ENCODE data around the gene SLC29A4. TPM values are rescaled to one million over a fixed set of nuclear protein-coding genes. Genes with fewer than 3 reads are reported as not detected.
"Not testable (repeated sequence)": the region's sequence is repeated elsewhere in the genome, so short reads cannot be mapped to it uniquely, and the experiment has no call there.

SLC29A4 gene
- total RNA-seq, 1 experiment from 2014 or later = 38.9 TPM

DNA sequence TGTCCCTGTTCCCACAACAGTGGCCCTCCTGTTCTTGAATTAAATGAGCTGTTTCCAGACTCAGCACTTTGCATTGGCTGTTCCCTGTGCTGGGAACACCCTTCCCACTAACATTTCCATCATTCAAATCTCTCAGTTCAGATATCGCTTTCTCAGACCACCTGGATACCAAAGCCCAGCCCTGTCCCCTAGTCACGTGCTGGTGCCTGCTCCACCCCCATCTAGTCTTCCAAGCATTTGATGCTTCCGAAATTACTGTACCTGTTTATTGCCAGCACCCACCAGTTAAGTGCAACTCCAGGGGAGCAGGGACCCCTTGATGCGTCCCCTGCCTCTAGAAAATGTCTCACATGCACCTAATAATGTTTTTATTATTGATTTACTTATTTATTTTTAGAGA is 3.0 kb upstream of the SLC29A4 start:
- no peaks in the 10 kb centered on the region for H3K36me3 ChIP-seq (ENCODE audit: control insufficient read depth, insufficient read depth, low read length)
- ATAC-seq (no peak), DNase-seq (ENCODE audit: low read depth, low spot score) (no peak)
- intact Hi-C loops (cut with micrococcal nuclease; ENCODE audit: unreplicated experiment) (no loop called here), in situ Hi-C loops (cut with HindIII; ENCODE audit: low pct_unique_long_range_greater_than_20kb, low sequenced_read_pairs) (no loop called here)
- no peaks in the 10 kb centered on the region for H3K9me3 ChIP-seq (ENCODE audit: control insufficient read depth, insufficient read depth, low read depth, low read length)
- H3K4me3 ChIP-seq (ENCODE audit: low read depth in 2 of 2, low read length in 2 of 2) = no peak overlapping the region
- H3K27me3 ChIP-seq (ENCODE audit: control insufficient read depth, insufficient read depth, low read length) = no peaks in the 10 kb centered on the region
- H3K27ac ChIP-seq (ENCODE audit: low read length) = no peak overlapping the region
- no TSS peak for BruUV-seq (replicated peaks)
- POLR2A ChIA-PET = interaction anchor here (0.6 to 0.7 kb wide), 3 partner anchors 20 to 233 kb away, joined by 3 to 7 read pairs (median 5); no protein-coding TSS in a partner anchor
- H3K4me1 ChIP-seq (ENCODE audit: control insufficient read depth, insufficient read depth, low read length) = peaks cover 6% of the 10 kb centered on the region
- CTCF ChIA-PET = no interaction called here
- TF ChIP-seq, protein P1, sequence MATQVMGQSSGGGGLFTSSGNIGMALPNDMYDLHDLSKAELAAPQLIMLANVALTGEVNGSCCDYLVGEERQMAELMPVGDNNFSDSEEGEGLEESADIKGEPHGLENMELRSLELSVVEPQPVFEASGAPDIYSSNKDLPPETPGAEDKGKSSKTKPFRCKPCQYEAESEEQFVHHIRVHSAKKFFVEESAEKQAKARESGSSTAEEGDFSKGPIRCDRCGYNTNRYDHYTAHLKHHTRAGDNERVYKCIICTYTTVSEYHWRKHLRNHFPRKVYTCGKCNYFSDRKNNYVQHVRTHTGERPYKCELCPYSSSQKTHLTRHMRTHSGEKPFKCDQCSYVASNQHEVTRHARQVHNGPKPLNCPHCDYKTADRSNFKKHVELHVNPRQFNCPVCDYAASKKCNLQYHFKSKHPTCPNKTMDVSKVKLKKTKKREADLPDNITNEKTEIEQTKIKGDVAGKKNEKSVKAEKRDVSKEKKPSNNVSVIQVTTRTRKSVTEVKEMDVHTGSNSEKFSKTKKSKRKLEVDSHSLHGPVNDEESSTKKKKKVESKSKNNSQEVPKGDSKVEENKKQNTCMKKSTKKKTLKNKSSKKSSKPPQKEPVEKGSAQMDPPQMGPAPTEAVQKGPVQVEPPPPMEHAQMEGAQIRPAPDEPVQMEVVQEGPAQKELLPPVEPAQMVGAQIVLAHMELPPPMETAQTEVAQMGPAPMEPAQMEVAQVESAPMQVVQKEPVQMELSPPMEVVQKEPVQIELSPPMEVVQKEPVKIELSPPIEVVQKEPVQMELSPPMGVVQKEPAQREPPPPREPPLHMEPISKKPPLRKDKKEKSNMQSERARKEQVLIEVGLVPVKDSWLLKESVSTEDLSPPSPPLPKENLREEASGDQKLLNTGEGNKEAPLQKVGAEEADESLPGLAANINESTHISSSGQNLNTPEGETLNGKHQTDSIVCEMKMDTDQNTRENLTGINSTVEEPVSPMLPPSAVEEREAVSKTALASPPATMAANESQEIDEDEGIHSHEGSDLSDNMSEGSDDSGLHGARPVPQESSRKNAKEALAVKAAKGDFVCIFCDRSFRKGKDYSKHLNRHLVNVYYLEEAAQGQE (IDR thresholded peaks at IDR 0.05; ENCODE audit: insufficient read depth in 1 of 2, low read depth in 2 of 2, low read length in 1 of 2) = no peak
- TF ChIP-seq, protein P2, sequence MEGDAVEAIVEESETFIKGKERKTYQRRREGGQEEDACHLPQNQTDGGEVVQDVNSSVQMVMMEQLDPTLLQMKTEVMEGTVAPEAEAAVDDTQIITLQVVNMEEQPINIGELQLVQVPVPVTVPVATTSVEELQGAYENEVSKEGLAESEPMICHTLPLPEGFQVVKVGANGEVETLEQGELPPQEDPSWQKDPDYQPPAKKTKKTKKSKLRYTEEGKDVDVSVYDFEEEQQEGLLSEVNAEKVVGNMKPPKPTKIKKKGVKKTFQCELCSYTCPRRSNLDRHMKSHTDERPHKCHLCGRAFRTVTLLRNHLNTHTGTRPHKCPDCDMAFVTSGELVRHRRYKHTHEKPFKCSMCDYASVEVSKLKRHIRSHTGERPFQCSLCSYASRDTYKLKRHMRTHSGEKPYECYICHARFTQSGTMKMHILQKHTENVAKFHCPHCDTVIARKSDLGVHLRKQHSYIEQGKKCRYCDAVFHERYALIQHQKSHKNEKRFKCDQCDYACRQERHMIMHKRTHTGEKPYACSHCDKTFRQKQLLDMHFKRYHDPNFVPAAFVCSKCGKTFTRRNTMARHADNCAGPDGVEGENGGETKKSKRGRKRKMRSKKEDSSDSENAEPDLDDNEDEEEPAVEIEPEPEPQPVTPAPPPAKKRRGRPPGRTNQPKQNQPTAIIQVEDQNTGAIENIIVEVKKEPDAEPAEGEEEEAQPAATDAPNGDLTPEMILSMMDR (IDR thresholded peaks at IDR 0.05) = no peak
- TF ChIP-seq SIN3A (IDR thresholded peaks at IDR 0.05; ENCODE audit: borderline replicate concordance, insufficient read depth, low read depth, low read length) (no peak), POLR2AphosphoS5 (IDR thresholded peaks at IDR 0.05; ENCODE audit: low read depth, low read length) (no peak), TCF7L2 (IDR thresholded peaks at IDR 0.05; ENCODE audit: low read depth, low read length) (no peak)

GRCh38 chr7:5281598-5282500 is 894 bp upstream of the SLC29A4 start:
- in situ Hi-C loops (cut with HindIII; ENCODE audit: low pct_unique_long_range_greater_than_20kb, low sequenced_read_pairs); POLR2A ChIA-PET; H3K4me1 ChIP-seq (ENCODE audit: control insufficient read depth, insufficient read depth, low read length); H3K4me3 ChIP-seq (ENCODE audit: low read depth in 2 of 2, low read length in 2 of 2); H3K27ac ChIP-seq (ENCODE audit: low read length); H3K9me3 ChIP-seq (ENCODE audit: control insufficient read depth, insufficient read depth, low read depth, low read length); ATAC-seq; H3K36me3 ChIP-seq (ENCODE audit: control insufficient read depth, insufficient read depth, low read length); intact Hi-C loops (cut with micrococcal nuclease; ENCODE audit: unreplicated experiment); DNase-seq (ENCODE audit: low read depth, low spot score); CTCF ChIA-PET; BruUV-seq (replicated peaks); H3K27me3 ChIP-seq (ENCODE audit: control insufficient read depth, insufficient read depth, low read length): not testable (repeated sequence)
